ENCODE measurements around the gene GALNT14. TPM values are rescaled to one million over a fixed set of nuclear protein-coding genes. Genes with fewer than 3 reads are reported as not detected.
A peak's percentile ranks its signal among the peaks of the same experiment; 100 is the strongest.

GALNT14 gene
- total and polyA plus RNA-seq, 9 of the 15 experiments (the other 6 are each of a cell fraction or from before 2014, with no cell fraction given) = 0.11 TPM; not detected in 8

GRCh38 chr2:31049916-31050588 lies 88.2 kb downstream of the GALNT14 start:
- FAIRE-seq = no peak
- peak in 1 of 4 experiments; percentile 4 for DNase-seq (ENCODE audit: extremely low read depth in 1 of 4, low spot score in 3 of 4)
- H3K4me3 ChIP-seq = no peak overlapping the region
- intact Hi-C loops (cut with micrococcal nuclease) = no loop called here
- H3K36me3 ChIP-seq (ENCODE audit: control insufficient read depth, insufficient read depth, low read length) = no peaks in the 10 kb centered on the region
- H3K27me3 ChIP-seq (ENCODE audit: control insufficient read depth in 2 of 2, insufficient read depth in 2 of 2, low read length in 2 of 2) = peaks cover 0 to 34% of the 10 kb centered on the region in 2 experiments; a peak in 3 of 5 replicates
- no TSS peak for BruUV-seq (replicated peaks)
- H3K4me1 ChIP-seq (replicated peaks in 1 of 2; ENCODE audit: control insufficient read depth in 2 of 2, insufficient read depth in 2 of 2, low read length in 2 of 2) = no peaks in the 10 kb centered on the region
- in situ Hi-C loops (cut with MboI) = no loop called here
- H3K9me1 ChIP-seq (ENCODE audit: control insufficient read depth, insufficient read depth, low read length) = no peaks in the 10 kb centered on the region
- whole genome bisulfite sequencing (ENCODE audit: insufficient coverage, low coverage, missing lambda C conversion rate) = 3% methylated on average over 14 of the region's 14 CpGs
- no peak overlapping the region for H3K27ac ChIP-seq (ENCODE audit: extremely low read depth, low read depth, low read length)
- H2AFZ ChIP-seq (ENCODE audit: low read depth, low read length) = no peak overlapping the region
- peak; percentile 51; the same call in 1 of the 3 replicates for ATAC-seq
- no peaks in the 10 kb centered on the region; the same call in 1 of the 2 replicates for H4K20me1 ChIP-seq (replicated peaks; ENCODE audit: control insufficient read depth, insufficient read depth, low read length)
- TF ChIP-seq TFE3 (CRISPR knock-in tag; IDR thresholded peaks at IDR 0.05) (no peak), E2F4 (CRISPR knock-in tag; IDR thresholded peaks at IDR 0.05; ENCODE audit: low read depth) (no peak), ZNF263 (CRISPR knock-in tag; IDR thresholded peaks at IDR 0.05; ENCODE audit: borderline replicate concordance) (peak; percentile 62; the same call in 1 of the 2 replicates), BRD4 (IDR thresholded peaks at IDR 0.05) (no peak), NCOA1 (IDR thresholded peaks at IDR 0.05; ENCODE audit: low read depth) (no peak), SPI1 (IDR thresholded peaks at IDR 0.05; ENCODE audit: borderline replicate concordance, low read depth, low read length) (peak; percentile 73), ZBTB43 (CRISPR knock-in tag; IDR thresholded peaks at IDR 0.05) (no peak)
- no peaks in the 10 kb centered on the region for H3K9me3 ChIP-seq (replicated peaks; ENCODE audit: control insufficient read depth, insufficient read depth, low read depth, low read length)
- no peak overlapping the region for H3K9ac ChIP-seq (ENCODE audit: insufficient read depth in 1 of 2, low read depth in 2 of 2, low read length in 2 of 2)
- ChIA-PET CTCF (ENCODE audit: low intra/inter-chr PET ratio) (no interaction called here), POLR2A (interaction anchor here (0.7 kb wide), 1 partner anchor 10 kb away, joined by 3 read pairs; no protein-coding TSS in a partner anchor)
- H3K4me2 ChIP-seq (ENCODE audit: insufficient read depth, low read length) = no peak overlapping the region
- H3K79me2 ChIP-seq (ENCODE audit: control insufficient read depth, insufficient read depth, low read length) = no peaks in the 10 kb centered on the region
